Stomach smooth muscle (tissue), 2 donors: ENCODE measurements around the gene SPPL3.

ENCODE experiments used
- H3K27ac ChIP-seq: one replicate; pipeline ENCODE4 v1.7.0; 2013; ENCODE audit warnings: mild to moderate bottlenecking, low read length, inconsistent platforms
- H3K27me3 ChIP-seq, 2 donors: one replicate each; pipeline ENCODE4 v1.7.0; 2013; ENCODE audit warnings: low read length in 2 of 2; ENCODE audit not compliant: insufficient read depth in 2 of 2, control insufficient read depth in 1 of 2
- H3K36me3 ChIP-seq, 2 donors: one replicate each; pipeline ENCODE4 v1.7.0; 2013; ENCODE audit warnings: low read length in 2 of 2; ENCODE audit not compliant: control insufficient read depth in 2 of 2, insufficient read depth in 2 of 2
- H3K4me1 ChIP-seq: one replicate; pipeline ENCODE4 v1.7.0; 2013; ENCODE audit warnings: low read length; ENCODE audit not compliant: control insufficient read depth, insufficient read depth
- H3K4me3 ChIP-seq, 2 donors: one replicate each; pipeline ENCODE4 v1.7.0; 2013; ENCODE audit warnings: low read length in 2 of 2
- H3K9ac ChIP-seq, 2 donors: one replicate each; pipeline ENCODE4 v1.7.0; 2013; ENCODE audit warnings: low read length in 2 of 2, mild to moderate bottlenecking in 1 of 2
- H3K9me3 ChIP-seq, 2 donors: one replicate each; pipeline ENCODE4 v1.7.0; 2013; ENCODE audit warnings: low read length in 2 of 2; ENCODE audit not compliant: control insufficient read depth in 2 of 2
- donor health status: healthy.
- donor health status: Pancreatic carcinoma.

SPPL3 gene

GRCh38 chr12:120834489-120835303 is 69.5 kb downstream of the SPPL3 start:
- Histone ChIP-seq H3K27me3 (no peaks in the 10 kb centered on the region), H3K36me3 (no peaks in the 10 kb centered on the region), H3K9ac (no peak overlapping the region), H3K27ac (no peak overlapping the region), H3K4me1 (peaks cover 26% of the 10 kb centered on the region), H3K4me3 (no peak overlapping the region), H3K9me3 (no peaks in the 10 kb centered on the region)

- H3K9me3 ChIP-seq, result no peaks in the 10 kb centered on the region
- no peaks in the 10 kb centered on the region for H3K27me3 ChIP-seq
- H3K4me3 ChIP-seq, result no peak overlapping the region
- H3K27ac ChIP-seq, result no peak overlapping the region
- H3K9ac ChIP-seq, result no peak overlapping the region
- H3K36me3 ChIP-seq, result no peaks in the 10 kb centered on the region
- H3K4me1 ChIP-seq, result peaks cover 26% of the 10 kb centered on the region
Measured at GRCh38 chr12:120833849-120834248, 70.3 kb downstream of the SPPL3 start.

- peaks cover 26% of the 10 kb centered on the region for H3K4me1 ChIP-seq
- no peak overlapping the region for H3K4me3 ChIP-seq
- H3K36me3 ChIP-seq, result no peaks in the 10 kb centered on the region
- no peak overlapping the region for H3K27ac ChIP-seq
- H3K9me3 ChIP-seq, result no peaks in the 10 kb centered on the region
- H3K27me3 ChIP-seq, result no peaks in the 10 kb centered on the region
- H3K9ac ChIP-seq, result no peak overlapping the region
Measured at GRCh38 chr12:120832737-120833136, 71.4 kb downstream of the SPPL3 start.

- Histone ChIP-seq H3K4me3 (no peak overlapping the region), H3K9me3 (no peaks in the 10 kb centered on the region), H3K36me3 (no peaks in the 10 kb centered on the region), H3K27me3 (no peaks in the 10 kb centered on the region), H3K9ac (no peak overlapping the region), H3K27ac (no peak overlapping the region), H3K4me1 (peaks cover 29% of the 10 kb centered on the region)
Measured at GRCh38 chr12:120831648-120832267, 72.4 kb downstream of the SPPL3 start.

GRCh38 chr12:120830966-120831365 is 73.2 kb downstream of the SPPL3 start:
- no peaks in the 10 kb centered on the region for H3K36me3 ChIP-seq
- H3K4me1 ChIP-seq, result peaks cover 24% of the 10 kb centered on the region
- H3K27ac ChIP-seq, result no peak overlapping the region
- no peak overlapping the region for H3K9ac ChIP-seq
- H3K4me3 ChIP-seq, result no peak overlapping the region
- H3K9me3 ChIP-seq, result no peaks in the 10 kb centered on the region
- H3K27me3 ChIP-seq, result no peaks in the 10 kb centered on the region

GRCh38 chr12:120830052-120830940 is 73.9 kb downstream of the SPPL3 start:
- Histone ChIP-seq H3K36me3 (no peaks in the 10 kb centered on the region), H3K9me3 (no peaks in the 10 kb centered on the region), H3K4me1 (peaks cover 23% of the 10 kb centered on the region), H3K4me3 (no peak overlapping the region), H3K9ac (no peak overlapping the region), H3K27ac (no peak overlapping the region), H3K27me3 (no peaks in the 10 kb centered on the region)

- H3K4me3 ChIP-seq, result no peak overlapping the region
- peaks cover 12% of the 10 kb centered on the region for H3K4me1 ChIP-seq
- no peaks in the 10 kb centered on the region for H3K36me3 ChIP-seq
- H3K9ac ChIP-seq, result no peak overlapping the region
- H3K9me3 ChIP-seq, result no peaks in the 10 kb centered on the region
- H3K27me3 ChIP-seq, result no peaks in the 10 kb centered on the region
- no peak overlapping the region for H3K27ac ChIP-seq
Measured at GRCh38 chr12:120826335-120826734, 77.8 kb downstream of the SPPL3 start.

- Histone ChIP-seq H3K36me3 (no peaks in the 10 kb centered on the region), H3K4me1 (peaks cover 6% of the 10 kb centered on the region), H3K9me3 (no peaks in the 10 kb centered on the region), H3K9ac (no peak overlapping the region), H3K27me3 (no peaks in the 10 kb centered on the region), H3K4me3 (no peak overlapping the region), H3K27ac (no peak overlapping the region)
Measured at GRCh38 chr12:120825337-120825736, 78.8 kb downstream of the SPPL3 start.

GRCh38 chr12:120822832-120823503 is 81.2 kb downstream of the SPPL3 start:
- H3K4me1 ChIP-seq, result peaks cover 6% of the 10 kb centered on the region
- H3K9ac ChIP-seq, result no peak overlapping the region
- no peaks in the 10 kb centered on the region for H3K27me3 ChIP-seq
- H3K36me3 ChIP-seq, result no peaks in the 10 kb centered on the region
- no peak overlapping the region for H3K27ac ChIP-seq
- H3K4me3 ChIP-seq, result no peak overlapping the region
- H3K9me3 ChIP-seq, result no peaks in the 10 kb centered on the region

- no peak overlapping the region for H3K27ac ChIP-seq
- H3K36me3 ChIP-seq, result no peaks in the 10 kb centered on the region
- no peaks in the 10 kb centered on the region for H3K9me3 ChIP-seq
- H3K27me3 ChIP-seq, result no peaks in the 10 kb centered on the region
- no peak overlapping the region for H3K9ac ChIP-seq
- no peak overlapping the region for H3K4me3 ChIP-seq
- peaks cover 3% of the 10 kb centered on the region for H3K4me1 ChIP-seq
Measured at GRCh38 chr12:120821878-120822277, 82.3 kb downstream of the SPPL3 start.
